SK-N-SH treated with all-trans-retinoic acid at 6 μM for 48 hours (cell line): ENCODE measurements around the gene SPART.

Experiments
- ARNTL ChIP-seq: fragments of 450-650 bp; formaldehyde crosslinking; IDR thresholded peaks from 2 replicates; pipeline ENCODE4 v1.5.0; 2020; ENCODE audit warnings: low read depth, mild to moderate bottlenecking, moderate library complexity, borderline replicate concordance
- ISL1 ChIP-seq: fragments of 250-450 bp; sonication (Bioruptor Pico); IDR thresholded peaks from 2 replicates; pipeline ENCODE4 v2.1.2; 2022; ENCODE audit warnings: mild to moderate bottlenecking, moderate library complexity
- SNAI2 ChIP-seq: fragments of 250-450 bp; sonication (Bioruptor Pico); IDR thresholded peaks from 2 replicates; pipeline ENCODE4 v1.5.0; 2020; ENCODE audit warnings: mild to moderate bottlenecking, moderate library complexity
- TOX ChIP-seq: fragments of 250-450 bp; sonication (Bioruptor Pico); IDR thresholded peaks from 2 replicates; pipeline ENCODE4 v1.8.0; 2021; ENCODE audit warnings: mild to moderate bottlenecking, moderate library complexity, borderline replicate concordance
- ZFP30 ChIP-seq: fragments of 450-650 bp; formaldehyde crosslinking; IDR thresholded peaks from 2 replicates; pipeline ENCODE4 v1.5.0; 2022; ENCODE audit warnings: mild to moderate bottlenecking, moderate library complexity
- ZNF565 ChIP-seq: fragments of 450-650 bp; formaldehyde crosslinking; conservative IDR thresholded peaks from 2 replicates; pipeline ENCODE4 v1.5.0; 2020; ENCODE audit warnings: low read depth, mild to moderate bottlenecking, moderate library complexity
- ZNF8 ChIP-seq: fragments of 450-650 bp; formaldehyde crosslinking; IDR thresholded peaks from 2 replicates; pipeline ENCODE4 v1.5.0; 2020; ENCODE audit warnings: mild to moderate bottlenecking, moderate library complexity
- TF ChIP-seq, protein P1 (sequence below): fragments of 250-450 bp; sonication (Bioruptor Pico); IDR thresholded peaks from 2 replicates; pipeline ENCODE4 v1.5.1; 2021; ENCODE audit warnings: mild to moderate bottlenecking, moderate library complexity
- TF ChIP-seq, protein P2 (sequence below): fragments of 250-450 bp; sonication (Bioruptor Pico); IDR thresholded peaks from 2 replicates; pipeline ENCODE4 v1.5.1; 2020; ENCODE audit warnings: low read depth, mild to moderate bottlenecking, moderate library complexity

DNA sequence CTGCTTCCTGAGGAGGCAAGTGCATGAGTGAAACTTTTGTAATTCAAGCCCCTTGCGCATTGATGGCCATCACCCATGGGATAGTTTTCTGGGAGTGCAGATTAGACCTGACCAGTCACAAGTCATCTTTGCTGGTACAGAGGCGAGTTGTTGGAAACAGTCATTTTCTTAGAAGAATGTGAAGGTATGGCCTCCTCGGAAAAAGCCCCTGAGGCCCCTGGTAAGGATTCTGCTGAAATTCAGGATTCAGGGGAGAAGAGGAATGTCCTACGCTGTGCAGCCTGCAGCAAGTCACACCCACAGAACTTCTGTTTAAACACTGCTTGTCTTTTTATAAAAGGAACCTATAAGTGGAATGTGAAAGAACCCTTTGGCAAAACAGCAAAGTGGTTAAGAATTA is 11.0 kb upstream of the SPART start:
- TF ChIP-seq ISL1 (CRISPR knock-in tag) (no peak), TOX (CRISPR knock-in tag) (no peak), ARNTL (no peak), SNAI2 (CRISPR knock-in tag) (no peak), ZNF565 (no peak), ZFP30 (CRISPR knock-in tag) (no peak), ZNF8 (no peak)
- TF ChIP-seq, protein P1, sequence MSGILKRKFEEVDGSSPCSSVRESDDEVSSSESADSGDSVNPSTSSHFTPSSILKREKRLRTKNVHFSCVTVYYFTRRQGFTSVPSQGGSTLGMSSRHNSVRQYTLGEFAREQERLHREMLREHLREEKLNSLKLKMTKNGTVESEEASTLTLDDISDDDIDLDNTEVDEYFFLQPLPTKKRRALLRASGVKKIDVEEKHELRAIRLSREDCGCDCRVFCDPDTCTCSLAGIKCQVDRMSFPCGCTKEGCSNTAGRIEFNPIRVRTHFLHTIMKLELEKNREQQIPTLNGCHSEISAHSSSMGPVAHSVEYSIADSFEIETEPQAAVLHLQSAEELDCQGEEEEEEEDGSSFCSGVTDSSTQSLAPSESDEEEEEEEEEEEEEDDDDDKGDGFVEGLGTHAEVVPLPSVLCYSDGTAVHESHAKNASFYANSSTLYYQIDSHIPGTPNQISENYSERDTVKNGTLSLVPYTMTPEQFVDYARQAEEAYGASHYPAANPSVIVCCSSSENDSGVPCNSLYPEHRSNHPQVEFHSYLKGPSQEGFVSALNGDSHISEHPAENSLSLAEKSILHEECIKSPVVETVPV (CRISPR knock-in tag): no peak
- TF ChIP-seq, protein P2, sequence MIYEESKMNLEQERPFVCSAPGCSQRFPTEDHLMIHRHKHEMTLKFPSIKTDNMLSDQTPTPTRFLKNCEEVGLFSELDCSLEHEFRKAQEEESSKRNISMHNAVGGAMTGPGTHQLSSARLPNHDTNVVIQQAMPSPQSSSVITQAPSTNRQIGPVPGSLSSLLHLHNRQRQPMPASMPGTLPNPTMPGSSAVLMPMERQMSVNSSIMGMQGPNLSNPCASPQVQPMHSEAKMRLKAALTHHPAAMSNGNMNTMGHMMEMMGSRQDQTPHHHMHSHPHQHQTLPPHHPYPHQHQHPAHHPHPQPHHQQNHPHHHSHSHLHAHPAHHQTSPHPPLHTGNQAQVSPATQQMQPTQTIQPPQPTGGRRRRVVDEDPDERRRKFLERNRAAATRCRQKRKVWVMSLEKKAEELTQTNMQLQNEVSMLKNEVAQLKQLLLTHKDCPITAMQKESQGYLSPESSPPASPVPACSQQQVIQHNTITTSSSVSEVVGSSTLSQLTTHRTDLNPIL (CRISPR knock-in tag): no peak
